GM19239 (cell line): ENCODE results near the gene UBAP2.

ENCODE experiments used
- DNase-seq: peaks from one replicate; pipeline ENCODE4 v3.0.0; 2011; ENCODE audit warnings: low spot score; ENCODE audit not compliant: insufficient read length
- FAIRE-seq: peaks from 2 replicates; lab custom pipeline; 2011; peaks lifted over from hg19 to GRCh38; lab: Jason Lieb, UNC

Gene UBAP2

GRCh38 chr9:33927694-33928093 lies 121.0 kb downstream of the UBAP2 start:
- FAIRE-seq = no peak
- no peak for DNase-seq

GRCh38 chr9:33926746-33927485 lies 121.8 kb downstream of the UBAP2 start:
- no peak for FAIRE-seq
- no peak for DNase-seq

- DNase-seq = no peak
- peak; percentile 4 for FAIRE-seq
Measured at GRCh38 chr9:33924978-33925797, 123.5 kb downstream of the UBAP2 start.

GRCh38 chr9:33923998-33924701 lies 124.5 kb downstream of the UBAP2 start:
- no peak for DNase-seq
- no peak for FAIRE-seq

- no peak for FAIRE-seq
- DNase-seq = no peak
Measured at GRCh38 chr9:33923079-33923478, 125.6 kb downstream of the UBAP2 start.

- DNase-seq = peak; percentile 30
- no peak for FAIRE-seq
Measured at GRCh38 chr9:33921967-33922895, 126.5 kb downstream of the UBAP2 start.

- FAIRE-seq (no peak), DNase-seq (no peak)
Measured at GRCh38 chr9:33919276-33919897, 129.3 kb downstream of the UBAP2 start.

GRCh38 chr9:33917036-33917435 lies 131.7 kb downstream of the UBAP2 start:
- DNase-seq (no peak), FAIRE-seq (no peak)

GRCh38 chr9:33914887-33915628 lies 133.6 kb downstream of the UBAP2 start:
- no peak for DNase-seq

GRCh38 chr9:33913541-33913940 lies 135.1 kb downstream of the UBAP2 start:
- FAIRE-seq = no peak

More at GRCh38 chr9:33914887-33915628, 133.6 kb downstream of the UBAP2 start:
- no peak for FAIRE-seq

GRCh38 chr9:33908749-33909148 lies 139.9 kb downstream of the UBAP2 start:
- no peak for DNase-seq
- no peak for FAIRE-seq

More at GRCh38 chr9:33913541-33913940, 135.1 kb downstream of the UBAP2 start:
- no peak for DNase-seq

GRCh38 chr9:33908114-33908513 lies 140.6 kb downstream of the UBAP2 start:
- no peak for FAIRE-seq
- no peak for DNase-seq

GRCh38 chr9:33907347-33907746 lies 141.3 kb downstream of the UBAP2 start:
- no peak for FAIRE-seq
- no peak for DNase-seq

GRCh38 chr9:33906769-33907168 lies 141.9 kb downstream of the UBAP2 start:
- DNase-seq (no peak), FAIRE-seq (no peak)

GRCh38 chr9:33905137-33905536 lies 143.6 kb downstream of the UBAP2 start:
- no peak for FAIRE-seq

GRCh38 chr9:33903157-33903780 lies 145.4 kb downstream of the UBAP2 start:
- DNase-seq (no peak), FAIRE-seq (no peak)

More at GRCh38 chr9:33905137-33905536, 143.6 kb downstream of the UBAP2 start:
- no peak for DNase-seq

- no peak for DNase-seq
- no peak for FAIRE-seq
Measured at GRCh38 chr9:33894316-33894715, 154.4 kb downstream of the UBAP2 start.

- no peak for FAIRE-seq
- DNase-seq = no peak
Measured at GRCh38 chr9:33893861-33894260, 154.8 kb downstream of the UBAP2 start.
